ENCODE data around the gene LAMTOR4.
"Not testable (repeated sequence)": the region's sequence is repeated elsewhere in the genome, so short reads cannot be mapped to it uniquely, and the experiment has no call there.

The LAMTOR4 gene

GRCh38 chr7:100173806-100174495 lies 25.2 kb downstream of the LAMTOR4 start:
- DNase-seq, result no peak

DNA sequence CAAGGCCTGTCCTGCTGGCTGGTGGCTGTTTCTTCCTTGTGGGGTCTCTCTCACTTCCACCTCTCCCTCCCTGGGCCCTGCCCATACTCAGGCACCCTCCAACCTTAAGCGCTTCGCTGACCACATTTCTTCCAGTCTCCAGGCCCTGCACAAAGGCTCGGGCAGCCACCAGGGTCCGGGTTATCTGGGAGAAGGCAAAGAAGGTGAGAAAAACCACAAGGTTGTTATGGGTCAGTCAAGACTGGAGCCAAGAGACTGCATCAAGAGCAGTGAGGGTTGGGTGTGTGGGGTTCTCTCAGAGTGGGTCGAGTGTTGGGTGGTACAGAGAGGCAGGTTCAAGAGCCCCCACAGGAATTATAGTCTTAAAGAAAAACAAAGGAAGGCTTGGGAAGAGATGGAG lies 25.9 kb downstream of the LAMTOR4 start:
- no peak for DNase-seq

DNA sequence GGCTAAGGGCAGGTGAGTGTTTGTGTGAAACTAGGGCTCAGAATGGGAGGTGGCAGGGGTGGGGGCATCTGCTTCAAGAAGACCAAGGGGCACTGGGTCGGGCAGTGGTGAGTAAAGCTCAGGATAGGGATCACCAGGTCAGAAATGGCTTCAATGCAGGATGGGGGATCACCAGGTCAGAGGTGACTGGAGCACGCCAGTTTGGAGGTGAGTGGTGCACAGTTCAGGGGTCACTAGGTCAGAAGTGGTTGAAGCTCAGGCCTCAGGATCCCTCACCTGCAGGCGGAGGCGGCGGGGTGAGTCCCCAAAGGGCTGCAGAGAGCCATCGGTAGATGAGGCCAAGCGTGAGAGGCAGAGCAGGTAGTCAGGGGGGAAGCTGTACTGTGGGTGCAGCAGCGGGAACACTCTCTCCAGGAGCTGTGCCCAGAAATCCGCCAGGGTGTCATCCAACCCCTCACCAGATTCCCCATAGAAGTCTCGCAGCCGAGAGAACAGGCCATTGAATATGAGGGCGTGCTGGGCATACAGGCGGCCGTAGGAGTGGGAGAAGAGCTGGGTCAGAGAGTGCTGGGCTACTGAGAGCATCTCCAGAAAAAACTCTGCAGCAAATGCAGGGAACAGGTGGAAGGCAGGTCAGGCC lies 26.7 kb downstream of the LAMTOR4 start:
- no peak for DNase-seq

DNA sequence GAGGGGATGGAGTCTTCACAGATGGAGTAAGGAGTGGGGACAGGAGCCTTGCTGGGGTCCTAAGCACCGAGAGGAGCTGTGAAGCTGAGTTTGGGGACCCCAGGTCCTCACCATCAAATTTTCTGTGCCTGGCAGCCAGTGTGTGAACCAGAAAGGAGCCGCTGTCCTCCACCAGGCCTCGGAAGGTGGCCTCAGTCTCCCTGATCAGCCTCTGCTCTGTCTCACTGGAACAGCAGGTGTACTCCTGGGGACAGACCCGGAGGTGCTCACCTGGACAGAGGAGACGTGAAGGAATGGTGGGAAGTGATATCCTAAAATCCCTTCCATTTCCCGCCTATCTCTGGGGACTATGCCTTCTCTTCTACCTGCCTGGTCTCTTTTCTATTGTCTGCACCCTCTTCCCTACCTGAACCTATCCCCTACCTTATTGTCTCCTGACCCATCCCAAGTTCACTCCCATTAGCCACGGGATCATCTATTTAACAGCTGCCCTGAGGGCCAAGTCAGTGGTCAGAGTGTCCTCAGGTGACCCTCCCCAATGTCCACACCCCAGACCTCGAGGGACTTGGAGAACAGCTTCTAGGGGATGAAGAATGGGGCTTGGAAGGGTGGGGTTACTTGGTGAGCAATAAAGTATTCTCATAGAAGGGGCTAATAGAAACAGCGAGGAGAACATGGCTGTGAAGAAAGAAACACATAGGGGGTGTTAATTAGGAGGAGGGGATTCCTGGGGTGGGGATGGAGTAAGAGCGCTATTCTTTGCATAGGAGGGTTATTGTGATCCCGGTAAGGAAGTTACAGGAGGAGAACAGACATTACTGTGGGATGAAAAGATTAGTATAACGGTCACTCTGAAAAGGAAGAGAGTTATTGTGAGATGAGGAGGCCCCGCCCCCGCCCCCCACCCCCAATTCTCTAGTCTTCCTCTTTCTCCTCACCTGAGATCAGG lies 27.7 kb downstream of the LAMTOR4 start:
- DNase-seq, result no peak

DNA sequence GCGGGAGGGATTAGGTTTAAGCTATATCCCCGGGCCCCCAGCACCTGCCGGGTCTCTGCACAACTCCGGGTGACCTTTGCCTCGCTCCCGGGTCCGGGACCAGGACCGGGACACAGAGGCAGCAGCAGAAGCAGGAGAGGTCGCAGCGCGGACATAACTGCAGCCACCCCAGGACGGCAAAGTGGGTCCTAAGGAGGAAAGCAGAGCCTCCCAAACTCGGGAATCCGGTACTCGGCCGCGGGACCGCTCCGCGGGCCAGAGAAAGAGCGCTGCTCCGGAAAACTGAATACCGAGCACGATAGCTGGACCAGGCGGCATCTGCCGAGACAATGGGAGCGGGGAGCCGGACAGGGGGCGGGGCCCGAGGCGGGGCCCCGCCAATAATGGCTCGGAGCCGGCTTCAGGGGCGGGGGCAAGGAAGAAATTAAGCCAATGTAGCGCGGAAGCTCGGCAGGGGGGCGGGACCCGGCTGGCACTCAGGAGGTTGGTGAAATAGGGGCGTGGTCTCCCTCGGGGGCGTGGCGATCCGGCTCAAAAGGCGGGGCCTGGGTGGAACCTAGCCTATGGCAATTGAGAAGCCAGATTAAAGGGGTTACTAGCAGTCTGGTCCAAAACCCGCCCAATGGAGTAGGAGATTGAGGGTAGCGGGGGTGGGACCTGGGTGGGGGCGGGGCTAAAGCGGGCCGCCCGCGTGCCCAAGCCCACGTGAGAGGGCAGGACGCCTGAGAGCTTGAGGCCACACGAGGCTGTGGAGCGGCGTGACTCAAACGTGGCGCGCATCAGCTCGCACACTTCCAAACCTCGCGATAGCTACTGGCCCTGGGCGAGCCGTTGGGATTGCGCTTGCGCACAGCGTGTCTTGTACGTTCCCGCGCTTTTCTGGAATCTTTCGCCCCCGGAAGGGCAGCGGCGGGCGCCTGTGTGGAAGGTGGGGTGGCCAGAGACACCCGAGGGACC lies 28.6 kb downstream of the LAMTOR4 start, which contains the start of the genes GPC2 and STAG3:
TSS of gene GPC2 (minus strand) at position 337 of the 957 bp plus-strand sequence. CDS start at position 155, 182 bp downstream.
TSS of gene STAG3 (plus strand) at position 874 of the 957 bp plus-strand sequence. CDS start 2,639 bp downstream, outside the sequence.
- no peak for DNase-seq

DNA sequence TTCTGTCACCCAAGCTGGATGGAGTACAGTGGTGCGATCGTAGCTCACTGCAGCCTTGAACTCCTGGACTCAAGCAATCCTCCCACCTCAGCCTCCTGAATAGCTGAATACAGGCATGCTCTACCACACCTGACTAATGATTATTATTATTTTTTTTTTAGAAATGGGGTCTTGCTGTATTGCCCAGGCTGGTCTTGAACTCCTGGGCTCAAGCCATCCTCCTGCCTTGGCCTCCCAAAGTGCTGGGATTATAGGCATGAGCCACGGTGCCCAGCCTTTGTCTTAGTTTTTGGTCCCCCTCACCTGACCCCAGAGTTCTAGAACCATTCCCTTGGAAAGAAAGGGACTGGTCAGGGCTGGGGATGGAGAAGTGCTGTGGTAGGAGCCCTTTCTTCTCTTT lies 31.4 kb downstream of the LAMTOR4 start:
- not testable (repeated sequence) for DNase-seq

GRCh38 chr7:100182616-100183015 lies 33.9 kb downstream of the LAMTOR4 start:
- not testable (repeated sequence) for DNase-seq

DNA sequence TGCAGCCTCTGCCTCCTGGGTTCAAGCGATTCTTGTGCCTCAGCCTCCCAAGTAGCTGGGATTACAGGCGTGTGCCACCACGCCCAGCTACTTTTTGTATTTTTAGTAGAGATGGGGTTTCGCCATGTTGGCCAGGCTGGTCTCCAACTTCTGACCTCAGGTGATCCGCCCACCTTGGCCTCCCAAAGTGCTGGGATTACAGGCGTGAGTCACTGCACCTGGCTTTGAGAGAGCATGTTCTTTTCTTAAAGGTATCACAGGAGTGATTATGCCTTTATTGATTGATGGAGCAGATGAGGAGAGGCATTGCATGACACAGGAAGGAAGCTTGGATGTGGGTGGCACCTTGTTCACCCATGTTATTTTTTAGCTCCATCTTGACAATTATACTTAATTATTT lies 34.4 kb downstream of the LAMTOR4 start:
- DNase-seq, result not testable (repeated sequence)

DNA sequence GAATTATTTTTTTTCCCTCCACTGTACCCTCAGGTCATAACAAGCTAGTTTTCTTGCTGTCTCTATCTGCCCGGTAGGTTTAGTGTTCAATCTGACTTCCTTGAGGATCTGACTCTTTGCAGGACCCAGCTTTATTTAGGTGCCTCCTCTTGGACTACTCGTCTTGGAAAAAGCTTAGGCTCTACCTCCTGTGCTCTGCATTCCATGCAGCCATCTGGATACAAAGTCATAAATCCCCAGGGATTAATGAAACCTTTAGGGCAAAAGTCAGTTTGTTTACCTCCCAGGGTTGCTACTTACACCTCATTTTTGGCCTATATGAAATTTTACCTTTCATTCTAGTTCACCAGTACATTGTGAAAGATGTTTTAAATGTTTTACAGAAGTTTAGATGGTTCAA lies 37.0 kb downstream of the LAMTOR4 start:
- no peak for DNase-seq

GRCh38 chr7:100189061-100189460 lies 40.3 kb downstream of the LAMTOR4 start:
- no peak for DNase-seq

DNA sequence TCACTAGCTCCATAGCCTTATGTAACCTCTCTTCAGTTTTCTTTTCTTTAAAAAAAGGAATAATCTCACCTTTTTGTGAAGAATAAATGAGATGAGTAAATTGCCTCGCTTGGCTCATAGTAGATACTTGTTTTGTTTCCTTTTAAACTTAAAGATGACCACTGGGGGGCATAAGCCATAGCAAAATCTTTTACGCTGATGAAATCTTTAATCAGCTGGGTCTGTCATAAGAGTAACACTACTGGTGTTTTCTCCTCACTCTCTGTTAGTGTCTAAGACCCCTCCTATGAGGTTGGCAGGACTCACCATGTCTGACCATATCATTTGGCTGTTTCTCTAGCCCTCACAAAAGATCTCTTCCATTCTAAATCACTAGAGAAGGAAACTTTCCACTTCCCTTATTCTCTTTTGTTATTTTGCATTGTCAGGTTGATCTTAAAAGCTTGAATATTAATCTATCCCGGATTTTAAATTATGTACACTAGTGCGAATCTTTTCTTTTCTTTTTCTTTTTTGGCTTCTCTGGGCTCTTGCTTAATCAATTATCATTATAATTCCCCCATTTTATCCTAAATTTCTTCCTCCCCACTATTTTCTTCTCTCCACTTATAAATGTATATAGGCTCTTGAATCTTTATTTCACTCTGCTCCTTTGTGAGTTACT lies 41.5 kb downstream of the LAMTOR4 start:
- DNase-seq, result no peak

GRCh38 chr7:100191775-100192174 lies 43.1 kb downstream of the LAMTOR4 start:
- DNase-seq, result no peak

GRCh38 chr7:100192281-100192862 lies 43.7 kb downstream of the LAMTOR4 start:
- not testable (repeated sequence) for DNase-seq

DNA sequence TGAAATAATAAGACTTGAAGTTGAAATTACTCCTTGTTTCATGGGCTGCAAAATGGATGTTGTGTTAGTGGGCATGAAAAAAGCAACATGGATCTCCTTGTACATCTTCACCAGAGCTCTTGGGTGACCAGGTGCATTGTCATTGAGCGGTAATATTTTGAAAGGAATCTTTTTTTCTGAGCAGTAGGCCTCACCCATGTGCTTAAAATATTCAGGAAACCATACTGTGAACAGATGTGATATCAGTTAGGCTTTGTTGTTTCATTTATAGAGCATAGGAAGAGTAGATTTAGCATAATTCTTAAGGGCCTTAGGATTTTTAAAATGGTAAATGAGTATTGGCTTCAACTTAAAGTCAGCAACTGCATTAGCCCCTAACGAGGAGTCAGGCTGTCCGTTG lies 44.3 kb downstream of the LAMTOR4 start:
- DNase-seq, result no peak

DNA sequence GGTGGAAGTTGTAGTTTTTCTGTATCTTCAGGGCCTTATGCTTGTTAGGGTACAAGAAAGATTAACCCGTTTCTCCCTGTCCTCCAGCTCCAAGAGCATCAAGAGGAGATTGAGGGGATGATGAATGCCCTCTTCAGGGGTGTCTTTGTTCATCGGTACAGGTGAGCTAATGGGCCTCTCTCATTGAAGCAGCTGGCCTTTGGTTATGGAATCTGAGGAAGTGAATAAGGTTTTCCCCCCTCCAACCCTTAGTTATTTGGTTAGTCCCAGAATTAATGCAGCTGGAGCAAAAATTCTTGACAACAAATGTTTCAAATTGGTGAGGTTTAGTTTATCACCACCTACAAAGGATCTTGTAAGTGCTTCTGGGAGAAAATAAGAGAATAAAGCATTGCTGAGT lies 46.5 kb downstream of the LAMTOR4 start:
- DNase-seq, result no peak

DNA sequence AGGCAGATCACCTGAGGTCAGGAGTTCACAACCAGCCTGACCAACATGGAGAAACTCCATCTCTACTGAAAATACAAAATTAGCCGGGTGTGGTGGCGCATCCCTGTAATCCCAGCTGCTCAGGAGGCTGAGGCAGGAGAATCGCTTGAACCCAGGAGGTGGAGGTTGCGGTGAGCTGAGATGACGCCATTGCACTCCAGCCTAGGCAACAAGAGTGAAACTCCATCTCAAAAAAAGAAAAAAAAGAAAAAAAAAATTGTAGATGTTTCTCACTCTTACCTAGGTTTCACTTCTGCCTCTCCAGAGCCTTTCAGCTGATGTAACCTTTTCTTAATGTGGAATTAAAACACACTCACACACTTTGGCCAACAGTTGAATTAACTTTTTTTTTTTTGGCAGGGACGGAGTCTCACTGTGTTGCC lies 47.2 kb downstream of the LAMTOR4 start:
- not testable (repeated sequence) for DNase-seq

DNA sequence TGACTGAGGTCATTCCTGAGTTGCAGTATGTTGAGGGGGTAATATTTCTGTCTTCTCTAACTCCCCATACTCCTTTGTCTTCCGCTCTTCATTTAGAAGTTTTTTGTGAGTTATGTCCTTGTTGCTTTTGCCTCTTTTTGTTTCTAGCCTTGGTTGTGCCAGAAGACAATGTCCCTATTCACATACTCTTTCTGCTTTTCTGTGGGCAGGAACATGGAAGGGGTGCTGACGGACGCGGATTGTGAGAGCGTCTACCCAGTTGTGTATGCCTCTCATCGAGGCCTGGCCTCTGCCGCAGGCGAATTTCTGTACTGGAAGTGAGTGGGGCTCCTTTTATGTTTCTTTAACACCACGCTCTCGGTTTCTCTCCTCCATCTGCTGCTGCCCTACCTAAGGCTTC lies 49.5 kb downstream of the LAMTOR4 start:
- no peak for DNase-seq

GRCh38 chr7:100200693-100201092 lies 52.0 kb downstream of the LAMTOR4 start:
- DNase-seq, result no peak
